GM06990 (cell line): Measurements from ENCODE around the gene STPG1.

ENCODE experiments used
- DNase-seq: peaks from one replicate; pipeline ENCODE4 v3.0.0-alpha.2; 2011; ENCODE audit not compliant: insufficient read length; ENCODE audit errors: extremely low read depth
- H3K27me3 ChIP-seq: replicated peaks from 2 replicates; pipeline ENCODE4 v1.6.0; 2011; ENCODE audit warnings: low read length; ENCODE audit not compliant: control insufficient read depth, insufficient read depth
- H3K36me3 ChIP-seq: 2 replicates; pipeline ENCODE4 v1.5.1; 2011; ENCODE audit warnings: low read length; ENCODE audit not compliant: control insufficient read depth, insufficient read depth
- H3K4me3 ChIP-seq: replicated peaks from 2 replicates; pipeline ENCODE4 v1.5.1; 2011; ENCODE audit warnings: low read depth, mild to moderate bottlenecking, control low read depth, low read length
- CTCF ChIP-seq: IDR thresholded peaks from 2 replicates; pipeline ENCODE4 v1.5.1; 2011; ENCODE audit warnings: low read length, control low read depth, mild to moderate bottlenecking, inconsistent platforms; ENCODE audit not compliant: insufficient read depth, poor library complexity, severe bottlenecking

Gene STPG1

GRCh38 chr1:24349891-24350290, 63.7 kb downstream of the STPG1 start:
- DNase-seq: no peak
- H3K36me3 ChIP-seq: no peaks in the 10 kb centered on the region; the same call in 1 of the 2 replicates
- no peak for TF ChIP-seq CTCF

GRCh38 chr1:24348196-24348595, 65.4 kb downstream of the STPG1 start:
- Histone ChIP-seq H3K36me3 (no peaks in the 10 kb centered on the region; the same call in 1 of the 2 replicates), H3K4me3 (no peak overlapping the region), H3K27me3 (no peaks in the 10 kb centered on the region)
- DNase-seq: no peak
- no peak for TF ChIP-seq CTCF

More at GRCh38 chr1:24349891-24350290, 63.7 kb downstream of the STPG1 start:
- H3K27me3 ChIP-seq: no peaks in the 10 kb centered on the region
- no peak overlapping the region for H3K4me3 ChIP-seq

GRCh38 chr1:24347159-24347934, 66.2 kb downstream of the STPG1 start:
- no peak overlapping the region for H3K4me3 ChIP-seq
- TF ChIP-seq CTCF: no peak
- no peaks in the 10 kb centered on the region; the same call in 1 of the 2 replicates for H3K36me3 ChIP-seq
- no peak for DNase-seq
- H3K27me3 ChIP-seq: no peaks in the 10 kb centered on the region

- no peaks in the 10 kb centered on the region for H3K27me3 ChIP-seq
- no peak for TF ChIP-seq CTCF
- DNase-seq: no peak
These were observed 68.2 kb downstream of the STPG1 start for GRCh38 chr1:24345334-24345733.

GRCh38 chr1:24344090-24344742, 69.4 kb downstream of the STPG1 start:
- no peak overlapping the region for H3K4me3 ChIP-seq
- H3K36me3 ChIP-seq: no peaks in the 10 kb centered on the region; the same call in 1 of the 2 replicates
- TF ChIP-seq CTCF: no peak
- no peaks in the 10 kb centered on the region for H3K27me3 ChIP-seq
- DNase-seq: no peak

More at GRCh38 chr1:24345334-24345733, 68.2 kb downstream of the STPG1 start:
- Histone ChIP-seq H3K36me3 (no peaks in the 10 kb centered on the region; the same call in 1 of the 2 replicates), H3K4me3 (no peak overlapping the region)
